ENCODE measurements around the gene UBE2E1.
A peak's percentile ranks its signal among the peaks of the same experiment; 100 is the strongest.
"Not testable (repeated sequence)": the region's sequence is repeated elsewhere in the genome, so short reads cannot be mapped to it uniquely, and the experiment has no call there.

Gene UBE2E1

DNA sequence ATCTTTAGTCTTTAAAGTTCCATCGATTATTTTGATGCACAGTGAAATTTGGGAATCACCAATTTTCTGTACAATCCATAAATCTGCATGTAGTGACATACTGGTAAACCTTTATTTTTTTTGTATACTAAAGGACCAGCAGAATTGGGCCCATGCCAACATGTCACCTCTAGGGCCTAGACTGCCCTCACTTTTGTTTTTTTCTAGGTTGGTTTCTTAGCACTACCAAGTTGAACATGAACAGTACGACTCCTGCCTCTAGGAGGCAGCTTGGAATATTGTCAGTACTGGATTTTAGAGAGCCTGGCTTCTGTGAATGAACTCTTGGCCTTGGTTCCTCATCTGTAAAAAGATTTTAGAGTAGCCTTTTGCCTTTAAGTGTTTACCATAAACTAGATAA lies 78.7 kb downstream of the UBE2E1 start:
- no peak for DNase-seq

DNA sequence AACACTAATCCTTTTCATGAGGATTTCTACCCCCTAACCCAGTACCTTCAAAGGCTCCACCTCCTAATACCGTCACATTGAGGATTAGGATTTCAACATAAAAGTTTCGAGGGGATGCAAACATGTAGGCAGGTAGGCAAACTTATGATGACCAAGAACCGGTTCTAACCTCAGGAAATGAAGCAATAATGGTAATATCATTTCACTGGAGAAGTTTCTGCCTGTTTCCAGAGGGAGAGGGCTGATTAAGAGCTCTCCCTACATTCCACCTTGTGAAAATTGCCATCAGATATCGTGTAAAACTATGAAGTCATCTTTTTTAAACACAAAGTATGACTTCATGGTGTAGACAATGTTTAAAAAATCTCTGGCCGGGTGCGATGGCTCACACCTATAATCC lies 79.5 kb downstream of the UBE2E1 start:
- no peak for DNase-seq

DNA sequence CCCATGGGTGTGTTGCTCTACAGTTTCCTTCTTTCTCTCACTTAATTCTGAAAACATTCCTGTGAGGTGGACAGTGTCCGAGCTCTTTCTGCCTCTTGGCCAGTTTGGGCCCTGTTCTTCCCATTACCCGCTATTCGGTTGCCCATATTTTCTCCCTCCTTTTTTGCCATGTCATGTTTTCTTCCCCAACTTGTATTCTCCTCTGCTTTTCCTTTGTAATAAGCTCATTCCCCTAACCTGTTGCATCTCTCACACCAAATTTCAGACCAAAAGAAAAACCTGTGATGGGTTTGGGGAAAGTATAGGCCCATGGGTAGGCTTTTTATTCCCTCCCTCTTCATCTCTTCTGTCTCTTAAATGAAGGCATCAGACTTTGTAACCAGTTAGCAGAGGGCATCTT lies 80.6 kb downstream of the UBE2E1 start:
- no peak for DNase-seq

DNA sequence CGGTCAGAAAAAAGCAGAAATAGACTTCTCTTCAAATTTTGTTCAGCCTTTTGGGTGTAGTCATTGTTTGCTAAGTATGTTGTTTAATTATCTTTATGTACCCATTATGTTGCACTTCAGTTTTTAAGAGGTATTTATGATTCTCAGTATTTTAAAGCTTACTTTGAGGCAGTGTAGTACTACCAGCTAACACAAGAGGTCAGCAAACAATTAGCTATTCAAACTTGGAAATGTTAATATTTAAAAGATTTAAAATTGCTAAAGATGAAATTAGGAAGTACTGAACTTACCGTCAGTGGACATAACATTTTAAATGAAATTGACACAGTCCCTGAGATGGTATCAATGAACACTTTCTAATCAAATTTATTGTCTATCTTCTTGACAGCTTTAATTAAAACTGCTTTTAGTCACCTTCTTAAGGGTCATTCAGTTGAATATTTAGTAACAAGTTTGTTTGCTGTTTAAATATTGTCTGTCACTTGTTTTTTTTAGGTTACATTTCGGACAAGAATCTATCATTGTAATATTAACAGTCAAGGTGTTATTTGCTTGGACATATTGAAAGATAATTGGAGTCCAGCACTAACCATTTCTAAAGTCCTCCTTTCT lies 83.0 kb downstream of the UBE2E1 start:
- DNase-seq: no peak

- no peak for DNase-seq
These were observed 83.6 kb downstream of the UBE2E1 start for GRCh38 chr3:23889386-23889785.

DNA sequence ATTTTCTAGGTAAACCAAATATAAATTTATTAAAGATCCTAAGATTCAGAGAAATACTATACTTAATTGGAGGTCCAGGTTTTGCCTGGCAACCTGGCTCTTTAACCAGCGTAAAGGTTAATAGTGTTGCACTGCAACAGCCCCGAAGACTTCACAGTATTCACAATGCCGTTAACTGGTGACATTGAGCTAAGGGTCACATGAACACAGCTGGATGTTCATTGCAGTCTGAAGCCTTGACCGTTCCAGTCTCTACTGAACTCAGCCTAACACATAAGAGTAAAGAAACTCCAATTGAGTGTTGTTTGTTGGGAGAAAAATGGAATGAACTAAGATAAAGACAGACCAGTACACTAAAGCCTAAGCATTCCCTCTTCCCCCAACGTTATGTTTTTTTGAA lies 84.2 kb downstream of the UBE2E1 start:
- no peak for DNase-seq

DNA sequence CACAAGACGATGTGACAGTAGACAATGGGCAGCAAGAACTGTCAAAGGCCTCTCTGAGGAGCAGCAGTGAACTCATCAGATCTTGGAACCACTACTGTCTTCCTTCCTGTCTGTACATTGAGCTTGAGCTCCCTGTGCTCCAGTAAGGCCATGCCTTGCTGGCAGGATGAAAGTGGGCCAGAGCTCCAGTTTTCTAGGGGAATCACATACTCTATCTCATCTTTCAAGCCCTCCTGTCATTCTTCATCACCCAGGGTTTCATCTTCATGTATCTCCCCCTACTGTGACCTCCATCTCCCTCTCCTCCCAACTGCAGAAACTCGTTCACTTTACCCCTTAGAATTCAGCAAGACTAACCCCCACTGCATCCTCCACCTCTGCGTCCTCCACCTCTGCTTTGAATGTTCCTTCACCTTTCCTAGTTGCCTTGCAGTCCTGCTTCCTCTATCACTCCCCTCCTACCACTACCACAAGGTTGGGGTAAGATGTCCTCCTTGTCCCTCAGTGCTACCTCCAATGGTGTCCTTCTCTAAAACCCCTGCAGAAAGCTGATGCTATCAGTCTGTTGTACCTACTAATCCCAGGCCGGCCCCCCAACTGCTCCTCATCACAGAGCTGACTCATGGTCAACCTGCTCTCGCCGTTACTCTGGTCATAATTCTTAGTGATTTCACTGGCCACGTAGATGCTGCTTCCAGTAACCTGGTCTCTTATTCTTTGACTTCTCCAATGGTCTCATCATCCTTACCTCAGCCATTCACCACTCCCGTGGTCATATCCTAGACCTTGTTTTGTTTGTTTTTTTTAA lies 88.7 kb downstream of the UBE2E1 start:
- no peak for DNase-seq

DNA sequence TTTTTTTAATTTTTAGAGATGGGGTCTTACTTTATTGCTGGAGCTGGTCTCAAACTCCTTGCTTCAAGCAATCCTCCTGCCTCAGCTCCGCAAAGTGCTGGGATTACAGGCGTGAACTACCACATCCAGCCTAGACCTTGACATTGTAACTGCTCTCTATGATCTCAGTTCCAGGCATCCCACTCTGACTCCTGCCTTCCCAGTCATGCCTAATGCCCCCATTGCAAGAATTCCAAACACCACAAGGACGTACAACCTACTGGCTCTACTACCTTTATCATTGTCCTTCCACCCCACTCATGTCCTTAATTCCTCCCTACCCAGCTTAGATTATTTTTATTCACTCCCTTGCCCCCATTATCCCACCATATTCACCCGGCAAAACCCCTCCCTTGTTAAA lies 89.4 kb downstream of the UBE2E1 start:
- DNase-seq: no peak

- DNase-seq: no peak
These were observed 95.0 kb downstream of the UBE2E1 start for GRCh38 chr3:23900744-23901143.

- no peak for DNase-seq
These were observed 98.8 kb downstream of the UBE2E1 start for GRCh38 chr3:23904545-23904944.

DNA sequence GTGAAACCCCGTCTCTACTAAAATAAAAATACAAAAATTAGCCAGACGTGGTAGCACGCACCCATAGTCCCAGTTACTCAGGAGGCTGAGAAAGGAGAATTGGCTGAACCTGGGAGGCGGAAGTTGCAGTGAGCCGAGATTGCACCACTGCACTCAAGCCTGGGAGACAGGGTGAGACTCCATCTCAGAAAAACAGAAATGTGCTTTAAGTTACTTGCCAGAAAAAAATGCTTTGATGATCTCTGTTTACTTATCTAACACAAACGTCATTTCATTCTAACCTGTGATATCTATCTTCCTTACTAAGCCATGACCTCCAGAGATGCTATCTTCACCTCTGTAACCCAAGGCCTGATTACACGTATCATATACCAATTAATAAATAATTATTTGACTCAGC lies 103.6 kb downstream of the UBE2E1 start:
- no peak for DNase-seq

- no peak for DNase-seq
These were observed 105.6 kb downstream of the UBE2E1 start for GRCh38 chr3:23911397-23911796.

DNA sequence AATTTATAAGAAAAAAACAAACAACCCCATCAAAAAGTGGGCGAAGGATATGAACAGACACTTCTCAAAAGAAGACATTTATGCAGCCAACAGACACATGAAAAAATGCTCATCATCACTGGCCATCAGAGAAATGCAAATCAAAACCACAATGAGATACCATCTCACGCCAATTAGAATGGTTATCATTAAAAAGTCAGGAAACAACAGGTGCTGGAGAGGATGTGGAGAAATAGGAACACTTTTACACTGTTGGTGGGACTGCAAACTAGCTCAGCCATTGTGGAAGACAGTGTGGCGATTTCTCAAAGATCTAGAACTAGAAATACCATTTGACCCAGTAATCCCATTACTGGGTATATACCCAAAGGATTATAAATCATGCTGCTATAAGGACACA lies 106.6 kb downstream of the UBE2E1 start:
- not testable (repeated sequence) for DNase-seq

DNA sequence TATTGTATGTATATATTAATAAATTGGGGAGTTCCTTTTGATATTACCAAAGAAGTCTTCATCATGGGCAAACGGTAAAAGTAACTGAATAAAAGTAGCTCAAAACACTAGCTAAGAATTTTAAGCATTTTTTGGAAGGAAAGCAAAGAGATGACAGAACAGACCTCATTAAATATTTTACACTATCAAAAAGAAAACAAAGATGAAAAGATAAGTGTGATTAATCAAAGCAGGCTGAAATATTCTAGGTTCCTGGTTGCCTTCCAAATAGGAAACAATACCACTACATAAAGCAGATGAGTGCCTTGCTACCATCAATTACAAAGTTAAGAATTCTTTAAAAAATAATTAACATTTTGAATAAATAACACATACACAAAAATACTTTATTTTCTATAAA lies 107.4 kb downstream of the UBE2E1 start:
- no peak for DNase-seq

- no peak for DNase-seq
These were observed 108.4 kb downstream of the UBE2E1 start for GRCh38 chr3:23913873-23914743.

GRCh38 chr3:23915537-23916108 lies 109.9 kb downstream of the UBE2E1 start:
- DNase-seq: no peak

GRCh38 chr3:23916152-23916885 lies 110.6 kb downstream of the UBE2E1 start:
- no peak for DNase-seq

GRCh38 chr3:23916886-23917678 lies 111.3 kb downstream of the UBE2E1 start, which contains the start of the genes NKIRAS1 and RPL15:
Gene NKIRAS1, minus strand, starts transcription at chr3:23916990. Its CDS starts 6,086 bp downstream, at chr3:23910904.
Gene RPL15, plus strand, starts transcription at chr3:23917132. Its CDS starts 728 bp downstream, at chr3:23917860.
- DNase-seq: peak; percentile 98

DNA sequence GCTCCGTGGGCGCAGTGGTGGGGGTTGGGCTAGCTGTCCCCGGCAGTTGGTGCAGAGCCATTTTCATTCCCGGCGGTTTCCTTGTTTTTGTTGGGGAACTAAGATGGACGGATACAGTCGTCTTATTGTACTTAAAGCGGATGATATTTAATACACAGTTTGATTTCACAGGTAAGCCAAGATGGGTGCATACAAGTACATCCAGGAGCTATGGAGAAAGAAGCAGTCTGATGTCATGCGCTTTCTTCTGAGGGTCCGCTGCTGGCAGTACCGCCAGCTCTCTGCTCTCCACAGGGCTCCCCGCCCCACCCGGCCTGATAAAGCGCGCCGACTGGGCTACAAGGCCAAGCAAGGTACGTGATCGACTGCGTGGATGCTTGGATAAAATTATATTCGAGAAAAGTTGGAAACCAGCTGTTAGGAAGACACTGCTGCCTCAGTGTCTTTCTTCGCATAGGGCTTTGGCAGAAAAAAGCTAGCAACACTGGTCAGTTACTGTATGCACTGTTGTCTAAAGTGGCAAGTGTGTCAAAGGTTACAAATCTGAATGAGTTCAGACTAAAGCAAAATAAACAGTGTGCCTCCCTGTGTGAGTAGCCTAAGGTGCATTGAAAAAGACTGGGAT lies 112.0 kb downstream of the UBE2E1 start:
- not testable (repeated sequence) for DNase-seq

DNA sequence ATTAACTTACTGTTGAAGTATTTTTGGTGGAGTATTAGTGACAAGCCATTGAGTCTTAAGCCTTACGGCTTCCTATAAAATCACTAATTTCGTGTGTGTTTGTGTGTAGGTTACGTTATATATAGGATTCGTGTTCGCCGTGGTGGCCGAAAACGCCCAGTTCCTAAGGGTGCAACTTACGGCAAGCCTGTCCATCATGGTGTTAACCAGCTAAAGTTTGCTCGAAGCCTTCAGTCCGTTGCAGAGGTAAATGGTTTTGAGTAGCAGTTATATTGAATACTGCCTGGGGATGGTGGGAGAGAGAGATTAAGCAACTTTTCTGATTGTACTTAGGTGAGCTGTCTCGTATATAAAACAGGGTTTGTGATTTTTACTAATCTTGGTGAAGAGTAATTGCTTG lies 112.6 kb downstream of the UBE2E1 start:
- not testable (repeated sequence) for DNase-seq

- DNase-seq: no peak
These were observed 113.9 kb downstream of the UBE2E1 start for GRCh38 chr3:23919628-23920027.

All from femur (tissue), 1 donor.